CD14-positive monocyte (primary cell): ENCODE measurements around the gene CTNNBL1. TPM values are rescaled to one million over a fixed set of nuclear protein-coding genes. Genes with fewer than 3 reads are reported as not detected.

ENCODE experiments used
- DNase-seq, 3 donors: peaks; one replicate each; pipeline ENCODE4 v3.0.0-alpha.2; 2011 to 2022
- H2AFZ ChIP-seq: 2 replicates; pipeline ENCODE4 v1.6.0; 2012; ENCODE audit warnings: mild to moderate bottlenecking, low read depth, low read length, inconsistent platforms; ENCODE audit not compliant: insufficient read depth, poor library complexity, severe bottlenecking
- H3K27ac ChIP-seq, 2 donors: 1 replicate in 1 of 2; 2 replicates in 1 of 2; pipeline ENCODE4 v1.5.1; 2012 to 2013; ENCODE audit warnings: low read length in 2 of 2, control low read depth in 1 of 2, inconsistent platforms in 1 of 2, low read depth in 1 of 2, mild to moderate bottlenecking in 1 of 2
- H3K27me3 ChIP-seq, 2 donors: one replicate each; pipeline versions ENCODE4 v1.6.0 to v1.6.1; 2011 to 2013; ENCODE audit warnings: low read length in 2 of 2; ENCODE audit not compliant: control insufficient read depth in 2 of 2, insufficient read depth in 2 of 2
- H3K36me3 ChIP-seq, 2 donors: replicated peaks in 1 of 2; 1 replicate in 1 of 2; 2 replicates in 1 of 2; pipeline versions ENCODE4 v1.5.1 to v1.6.1; 2012 to 2013; ENCODE audit warnings: low read length in 2 of 2, control low read depth in 1 of 2, inconsistent platforms in 1 of 2, mild to moderate bottlenecking in 1 of 2; ENCODE audit not compliant: insufficient read depth in 2 of 2, control insufficient read depth in 1 of 2
- H3K4me1 ChIP-seq, 2 donors: 1 replicate in 1 of 2; 2 replicates in 1 of 2; pipeline versions ENCODE4 v1.5.1 to v1.6.1; 2012 to 2013; ENCODE audit warnings: low read length in 2 of 2, control low read depth in 1 of 2, inconsistent platforms in 1 of 2, mild to moderate bottlenecking in 1 of 2, moderate library complexity in 1 of 2; ENCODE audit not compliant: insufficient read depth in 2 of 2, control insufficient read depth in 1 of 2
- H3K4me2 ChIP-seq: replicated peaks from 2 replicates; pipeline ENCODE3; 2012; ENCODE audit warnings: low read length, moderate library complexity, mild to moderate bottlenecking; ENCODE audit not compliant: poor library complexity, severe bottlenecking; ENCODE audit errors: extremely low read depth
- H3K4me3 ChIP-seq, 3 experiments: fragments of 200-600 bp in 1 of 3; sonication (generic) in 1 of 3; replicated peaks in 1 of 3; 1 replicate in 2 of 3; 2 replicates in 1 of 3; pipeline ENCODE4 v1.5.1; 2011 to 2013; ENCODE audit warnings: low read length in 3 of 3, mild to moderate bottlenecking in 3 of 3, control low read depth in 2 of 3, low read depth in 2 of 3, inconsistent platforms in 1 of 3, moderate library complexity in 1 of 3
- H3K79me2 ChIP-seq: 2 replicates; pipeline ENCODE4 v1.6.0; 2012; ENCODE audit warnings: mild to moderate bottlenecking, control low read depth, inconsistent platforms, low read length, moderate library complexity; ENCODE audit not compliant: insufficient read depth
- H3K9ac ChIP-seq: 2 replicates; pipeline ENCODE4 v1.6.0; 2017; ENCODE audit warnings: low read length, mild to moderate bottlenecking; ENCODE audit not compliant: insufficient read depth, poor library complexity, severe bottlenecking
- H3K9me3 ChIP-seq, 2 donors: replicated peaks in 1 of 2; 1 replicate in 1 of 2; 2 replicates in 1 of 2; pipeline versions ENCODE4 v1.5.1 to v1.6.1; 2012 to 2013; ENCODE audit warnings: low read length in 2 of 2, control low read depth in 1 of 2; ENCODE audit not compliant: control insufficient read depth in 1 of 2, insufficient read depth in 1 of 2
- H4K20me1 ChIP-seq: 2 replicates; pipeline ENCODE4 v1.6.0; 2012; ENCODE audit warnings: mild to moderate bottlenecking, low read length, control low read depth, moderate library complexity; ENCODE audit not compliant: insufficient read depth
- H3K27ac Mint-ChIP-seq, 7 donors: one replicate each; pipeline ENCODE4 v1.8.0; 2020; ENCODE audit warnings: mild to moderate bottlenecking in 7 of 7, mixed read lengths in 7 of 7, moderate library complexity in 6 of 7, inconsistent platforms in 2 of 7
- H3K27me3 Mint-ChIP-seq, 3 donors: one replicate each; pipeline ENCODE4 v1.8.0; 2021 to 2022; ENCODE audit warnings: low read depth in 3 of 3, mild to moderate bottlenecking in 3 of 3, mixed read lengths in 3 of 3, moderate library complexity in 3 of 3, inconsistent platforms in 1 of 3
- H3K36me3 Mint-ChIP-seq, 2 donors: one replicate each; pipeline ENCODE4 v1.8.0; 2020; ENCODE audit warnings: mixed read lengths in 2 of 2, inconsistent platforms in 1 of 2, mild to moderate bottlenecking in 1 of 2
- H3K4me1 Mint-ChIP-seq: one replicate; pipeline ENCODE4 v1.8.0; 2020; ENCODE audit warnings: mild to moderate bottlenecking, mixed read lengths
- H3K4me3 Mint-ChIP-seq, 2 donors: one replicate each; pipeline ENCODE4 v1.8.0; 2020; ENCODE audit warnings: mild to moderate bottlenecking in 2 of 2, mixed read lengths in 2 of 2, moderate library complexity in 1 of 2
- H3K9me3 Mint-ChIP-seq, 7 donors: one replicate each; pipeline ENCODE4 v1.8.0; 2020 to 2022; ENCODE audit warnings: mixed read lengths in 7 of 7, mild to moderate bottlenecking in 6 of 7, moderate library complexity in 6 of 7, inconsistent platforms in 2 of 7
- WGBS: methylation state at CpG from one replicate; pipeline ENCODE4 v1.1.5; 2013; ENCODE audit warnings: missing lambda C conversion rate; ENCODE audit not compliant: insufficient coverage; 5-methylcytosine and 5-hydroxymethylcytosine counted together
- intact Hi-C, 2 donors: fragments of 100-400 bp; cut with micrococcal nuclease; formaldehyde crosslinking; loops; one replicate each; pipeline versions ENCODE4 v1.15.0 to v1.15.1; 2023
- polyA plus RNA-seq, 3 donors: library from polyadenylated mRNA; depleted of rRNA in 1 of 3; unstranded in 2 of 3; stranded (reverse) in 1 of 3; fragments of 300-500 nt in 2 of 3; fragments of >200 nt in 1 of 3; fragmentation: Illumina TruSeq in 2 of 3; gene quantifications; 1 replicate in 2 of 3; 2 replicates in 1 of 3; pipeline ENCODE4 v1.2.3, GENCODE V29; 2012 to 2021
- TF ChIP-seq, protein P1 (sequence below): fragments of 200-600 bp; IDR thresholded peaks from one replicate; pipeline ENCODE4 v1.8.0; 2022; ENCODE audit warnings: antibody characterized with exemption, mild to moderate bottlenecking

Gene CTNNBL1
- polyA plus RNA-seq, 3 donors, result 35.5 to 83.2 (median 77.3) TPM

- peak overlapping the region in 1 of 2 donors; percentile 54 for H3K4me3 Mint-ChIP-seq
Observed at GRCh38 chr20:37804584-37805566, 111.0 kb downstream of the CTNNBL1 start.

More at GRCh38 chr20:37804584-37805566, 111.0 kb downstream of the CTNNBL1 start:
- H3K27ac ChIP-seq, result peak overlapping the region; percentile 46 to 69
- 35% methylated on average over 10 of the region's 16 CpGs for WGBS
- H3K27me3 Mint-ChIP-seq, result peaks cover 0 to 2% (median 0%) of the 10 kb centered on the region in 3 donors
- peak overlapping the region; percentile 33 for H3K9ac ChIP-seq
- H3K4me2 ChIP-seq, result peak overlapping the region; percentile 16
- H3K4me1 Mint-ChIP-seq, result peaks cover 55% of the 10 kb centered on the region
- peaks cover 39% of the 10 kb centered on the region for H4K20me1 ChIP-seq
- no peaks in the 10 kb centered on the region for H3K9me3 ChIP-seq
- TF ChIP-seq, protein P1, sequence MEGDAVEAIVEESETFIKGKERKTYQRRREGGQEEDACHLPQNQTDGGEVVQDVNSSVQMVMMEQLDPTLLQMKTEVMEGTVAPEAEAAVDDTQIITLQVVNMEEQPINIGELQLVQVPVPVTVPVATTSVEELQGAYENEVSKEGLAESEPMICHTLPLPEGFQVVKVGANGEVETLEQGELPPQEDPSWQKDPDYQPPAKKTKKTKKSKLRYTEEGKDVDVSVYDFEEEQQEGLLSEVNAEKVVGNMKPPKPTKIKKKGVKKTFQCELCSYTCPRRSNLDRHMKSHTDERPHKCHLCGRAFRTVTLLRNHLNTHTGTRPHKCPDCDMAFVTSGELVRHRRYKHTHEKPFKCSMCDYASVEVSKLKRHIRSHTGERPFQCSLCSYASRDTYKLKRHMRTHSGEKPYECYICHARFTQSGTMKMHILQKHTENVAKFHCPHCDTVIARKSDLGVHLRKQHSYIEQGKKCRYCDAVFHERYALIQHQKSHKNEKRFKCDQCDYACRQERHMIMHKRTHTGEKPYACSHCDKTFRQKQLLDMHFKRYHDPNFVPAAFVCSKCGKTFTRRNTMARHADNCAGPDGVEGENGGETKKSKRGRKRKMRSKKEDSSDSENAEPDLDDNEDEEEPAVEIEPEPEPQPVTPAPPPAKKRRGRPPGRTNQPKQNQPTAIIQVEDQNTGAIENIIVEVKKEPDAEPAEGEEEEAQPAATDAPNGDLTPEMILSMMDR, result no peak
- peaks cover 28 to 29% of the 10 kb centered on the region in 2 donors for H3K4me1 ChIP-seq
- H3K9me3 Mint-ChIP-seq, result no peaks in the 10 kb centered on the region
- no peak overlapping the region for H2AFZ ChIP-seq
- no peaks in the 10 kb centered on the region for H3K27me3 ChIP-seq
- H3K36me3 Mint-ChIP-seq, result peaks cover 37 to 50% of the 10 kb centered on the region in 2 donors
- peak overlapping the region; percentile 27 to 82 (median 77) for H3K27ac Mint-ChIP-seq
- peak; percentile 13 to 30 (median 20) for DNase-seq
- intact Hi-C loops, result no loop called here
- H3K36me3 ChIP-seq, result peaks cover 12 to 71% of the 10 kb centered on the region in 2 donors
- no peak overlapping the region for H3K4me3 ChIP-seq
- H3K79me2 ChIP-seq, result no peaks in the 10 kb centered on the region
